ENCODE measurements around the gene DSCAM. TPM values are rescaled to one million over a fixed set of nuclear protein-coding genes. Genes with fewer than 3 reads are reported as not detected.

Gene DSCAM
- total and polyA plus RNA-seq, 4 donors: 0.02 to 0.25 (median 0.09) TPM

GRCh38 chr21:40002978-40003377, 844.0 kb downstream of the DSCAM start:
- TF ChIP-seq CTCF (IDR thresholded peaks at IDR 0.05; ENCODE audit: control extremely low read depth, extremely low read depth): no peak
- peaks cover 0 to 4% (median 0%) of the 10 kb centered on the region in 5 donors for H3K4me1 ChIP-seq (ENCODE audit: control insufficient read depth in 5 of 5, insufficient read depth in 5 of 5, low read length in 5 of 5)
- peak in 2 of 3 donors; percentile 1 to 35 for DNase-seq
- 45 to 50% methylated on average over 1 of the region's 1 CpG for WGBS, 2 donors
- H3K36me3 ChIP-seq (ENCODE audit: control insufficient read depth in 4 of 4, insufficient read depth in 4 of 4, low read length in 4 of 4): no peaks in the 10 kb centered on the region
- no peaks in the 10 kb centered on the region for H3K27me3 ChIP-seq (ENCODE audit: control insufficient read depth in 3 of 3, insufficient read depth in 3 of 3, low read length in 2 of 3)
- no peak overlapping the region for H3K27ac ChIP-seq (ENCODE audit: low read depth in 1 of 2, low read length in 1 of 2)
- H3K4me3 ChIP-seq: no peak overlapping the region
- no peak for ATAC-seq (ENCODE audit: insufficient read depth, low FRiP score)
- H3K9ac ChIP-seq (ENCODE audit: insufficient read depth in 1 of 2, low read length in 2 of 2): no peak overlapping the region
- no peaks in the 10 kb centered on the region for H3K9me3 ChIP-seq (ENCODE audit: control insufficient read depth in 4 of 4, insufficient read depth in 3 of 4, low read length in 3 of 4)

GRCh38 chr21:39984286-39984991, 862.5 kb downstream of the DSCAM start:
- H3K36me3 ChIP-seq (ENCODE audit: control insufficient read depth in 4 of 4, insufficient read depth in 4 of 4, low read length in 4 of 4): no peaks in the 10 kb centered on the region
- ATAC-seq (ENCODE audit: insufficient read depth, low FRiP score) (no peak), DNase-seq (peak; percentile 50 to 78 (median 60))
- WGBS, 2 donors: 63 to 80% methylated on average over 19 of the region's 19 CpGs
- no peak overlapping the region for H3K4me3 ChIP-seq
- H3K27ac ChIP-seq (ENCODE audit: low read depth in 1 of 2, low read length in 1 of 2): no peak overlapping the region
- H3K9ac ChIP-seq (ENCODE audit: insufficient read depth in 1 of 2, low read length in 2 of 2): no peak overlapping the region
- H3K9me3 ChIP-seq (ENCODE audit: control insufficient read depth in 4 of 4, insufficient read depth in 3 of 4, low read length in 3 of 4): peaks cover 0 to 2% (median 0%) of the 10 kb centered on the region in 4 donors
- no peak for TF ChIP-seq CTCF (IDR thresholded peaks at IDR 0.05; ENCODE audit: control extremely low read depth, extremely low read depth)
- H3K4me1 ChIP-seq (ENCODE audit: control insufficient read depth in 5 of 5, insufficient read depth in 5 of 5, low read length in 5 of 5): peaks cover 0 to 6% (median 2%) of the 10 kb centered on the region in 5 donors
- no peaks in the 10 kb centered on the region for H3K27me3 ChIP-seq (ENCODE audit: control insufficient read depth in 3 of 3, insufficient read depth in 3 of 3, low read length in 2 of 3)

- ATAC-seq (ENCODE audit: insufficient read depth, low FRiP score): no peak
- DNase-seq: peak in 1 of 3 donors; percentile 17
- no peak overlapping the region for H3K4me3 ChIP-seq
- H3K9me3 ChIP-seq (ENCODE audit: control insufficient read depth in 4 of 4, insufficient read depth in 3 of 4, low read length in 3 of 4): peaks cover 0 to 3% (median 0%) of the 10 kb centered on the region in 4 donors
- no peak overlapping the region for H3K9ac ChIP-seq (ENCODE audit: insufficient read depth in 1 of 2, low read length in 2 of 2)
- H3K36me3 ChIP-seq (ENCODE audit: control insufficient read depth in 4 of 4, insufficient read depth in 4 of 4, low read length in 4 of 4): no peaks in the 10 kb centered on the region
- 69 to 75% methylated on average over 6 of the region's 6 CpGs for WGBS, 2 donors
- no peaks in the 10 kb centered on the region for H3K27me3 ChIP-seq (ENCODE audit: control insufficient read depth in 3 of 3, insufficient read depth in 3 of 3, low read length in 2 of 3)
- peaks cover 0 to 6% (median 2%) of the 10 kb centered on the region in 5 donors for H3K4me1 ChIP-seq (ENCODE audit: control insufficient read depth in 5 of 5, insufficient read depth in 5 of 5, low read length in 5 of 5)
- no peak overlapping the region for H3K27ac ChIP-seq (ENCODE audit: low read depth in 1 of 2, low read length in 1 of 2)
- TF ChIP-seq CTCF (IDR thresholded peaks at IDR 0.05; ENCODE audit: control extremely low read depth, extremely low read depth): no peak
These were observed 866.6 kb downstream of the DSCAM start for GRCh38 chr21:39980241-39980820.

Measured in lung (tissue), 12 donors.